IPS-20b (cell line): ENCODE results near the gene MRPS34.

Experiments
- H3K27ac ChIP-seq: one replicate; pipeline ENCODE4 v1.5.1; 2013; ENCODE audit warnings: low read length
- H3K27me3 ChIP-seq: 2 replicates; pipeline ENCODE4 v1.6.1; 2013; ENCODE audit warnings: mild to moderate bottlenecking, low read length, inconsistent platforms; ENCODE audit not compliant: insufficient read depth
- H3K36me3 ChIP-seq: 2 replicates; pipeline ENCODE4 v1.6.1; 2013; ENCODE audit warnings: low read depth, mild to moderate bottlenecking, inconsistent platforms, low read length, moderate library complexity; ENCODE audit not compliant: insufficient read depth
- H3K4me1 ChIP-seq: 2 replicates; pipeline ENCODE4 v1.6.1; 2013; ENCODE audit warnings: mild to moderate bottlenecking, control low read depth, inconsistent platforms, low read length, moderate library complexity; ENCODE audit not compliant: insufficient read depth
- H3K4me3 ChIP-seq: 2 replicates; pipeline ENCODE4 v1.5.1; 2013; ENCODE audit warnings: mild to moderate bottlenecking, low read length, inconsistent platforms
- H3K9ac ChIP-seq: 2 replicates; pipeline ENCODE4 v1.6.1; 2013; ENCODE audit warnings: low read depth, mild to moderate bottlenecking, inconsistent platforms, low read length, moderate library complexity
- H3K9me3 ChIP-seq: 2 replicates; pipeline ENCODE4 v1.6.1; 2013; ENCODE audit warnings: mild to moderate bottlenecking, low read depth, low read length, inconsistent platforms; ENCODE audit not compliant: insufficient read depth

Gene MRPS34

GRCh38 chr16:1793578-1794220 lies 20.8 kb upstream of the MRPS34 start, which contains the start of gene IGFALS:
TSS of gene IGFALS (minus strand) at chr16:1793705. CDS start at chr16:1793652, 53 bp downstream.
- peaks cover 3% of the 10 kb centered on the region; the same call in 1 of the 2 replicates for H3K36me3 ChIP-seq
- H3K4me1 ChIP-seq, result no peaks in the 10 kb centered on the region
- no peak within 1 kb of the TSS for H3K27ac ChIP-seq
- H3K9me3 ChIP-seq, result peaks cover 12% of the 10 kb centered on the region
- no peak within 1 kb of the TSS for H3K9ac ChIP-seq
- no peak within 1 kb of the TSS for H3K4me3 ChIP-seq
- H3K27me3 ChIP-seq, result no peaks in the 10 kb centered on the region

GRCh38 chr16:1792836-1793577 lies 20.1 kb upstream of the MRPS34 start:
- no peaks in the 10 kb centered on the region for H3K27me3 ChIP-seq
- peaks cover 6% of the 10 kb centered on the region; the same call in 1 of the 2 replicates for H3K9me3 ChIP-seq
- H3K36me3 ChIP-seq, result peaks cover 4% of the 10 kb centered on the region; the same call in 1 of the 2 replicates
- H3K27ac ChIP-seq, result no peak overlapping the region
- no peaks in the 10 kb centered on the region for H3K4me1 ChIP-seq
- no peak overlapping the region for H3K4me3 ChIP-seq
- H3K9ac ChIP-seq, result no peak overlapping the region

GRCh38 chr16:1791943-1792812 lies 19.2 kb upstream of the MRPS34 start:
- Histone ChIP-seq H3K4me1 (no peaks in the 10 kb centered on the region), H3K9ac (no peak overlapping the region), H3K27me3 (no peaks in the 10 kb centered on the region), H3K27ac (no peak overlapping the region), H3K4me3 (no peak overlapping the region), H3K36me3 (peaks cover 4% of the 10 kb centered on the region; the same call in 1 of the 2 replicates), H3K9me3 (no peaks in the 10 kb centered on the region)

DNA sequence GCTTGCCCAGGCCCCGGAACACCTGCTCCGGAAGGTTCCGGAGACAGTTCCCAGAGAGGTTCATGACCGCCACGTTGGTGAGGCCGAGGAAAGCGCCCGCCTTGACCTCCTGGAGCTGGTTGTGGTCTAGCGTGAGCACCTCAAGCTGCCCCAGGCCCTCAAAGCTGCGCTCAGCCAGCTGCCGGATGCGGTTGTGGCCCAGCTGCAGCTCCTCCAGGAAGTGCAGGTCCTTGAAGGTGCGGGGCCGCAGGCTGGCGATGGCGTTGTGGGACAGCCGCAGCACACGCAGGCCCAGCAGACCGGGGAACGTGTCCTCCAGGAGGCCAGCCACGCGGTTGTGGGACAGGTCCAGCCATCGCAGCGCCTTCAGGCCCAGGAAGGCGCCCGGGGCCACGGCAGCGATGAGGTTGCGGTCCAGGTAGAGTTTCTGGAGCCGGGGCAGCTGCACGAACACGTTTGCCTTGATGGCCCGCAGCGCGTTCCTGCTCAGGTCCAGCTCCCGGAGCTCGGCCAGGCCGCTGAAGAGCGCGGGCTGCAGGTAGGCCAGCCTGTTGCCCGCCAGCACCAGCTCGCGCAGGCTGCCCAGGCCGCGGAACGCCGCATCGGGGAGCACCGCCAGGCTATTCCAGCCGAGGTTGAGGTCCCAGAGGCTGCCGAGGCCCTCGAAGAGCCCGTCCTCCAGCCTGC lies 18.5 kb upstream of the MRPS34 start:
- Histone ChIP-seq H3K9me3 (no peaks in the 10 kb centered on the region), H3K27ac (no peak overlapping the region)

DNA sequence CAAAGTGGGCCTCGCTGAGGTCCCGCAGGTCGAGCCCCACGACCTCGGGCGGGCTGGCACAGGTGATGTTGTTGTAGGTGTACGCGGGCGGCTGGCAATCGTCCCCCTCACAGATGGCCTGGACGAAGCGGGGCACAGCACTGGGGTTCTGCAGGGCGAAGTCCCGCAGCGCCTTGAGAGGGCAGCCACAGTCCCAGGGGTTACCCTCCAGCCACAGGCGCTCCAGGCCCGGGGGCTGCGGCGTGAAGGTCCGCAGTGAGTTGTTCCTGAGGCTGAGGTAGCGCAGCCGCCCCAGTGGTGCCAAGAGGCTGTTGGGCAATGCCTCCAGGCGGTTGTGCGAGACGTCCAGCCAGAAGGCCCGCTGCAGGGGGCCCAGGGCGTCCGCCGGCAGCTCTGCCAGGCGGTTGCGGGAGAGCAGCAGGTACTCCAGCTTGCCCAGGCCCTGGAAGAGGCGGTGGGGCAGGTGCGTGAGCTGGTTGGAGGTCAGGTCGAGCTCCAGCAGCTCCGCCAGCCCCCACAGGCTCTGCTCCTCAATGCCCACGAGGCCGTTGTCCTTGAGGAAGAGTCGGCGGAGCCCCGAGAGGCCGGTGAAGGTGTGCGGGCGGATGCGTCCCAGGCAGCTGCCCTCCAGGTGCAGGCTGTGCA lies 17.8 kb upstream of the MRPS34 start:
- Histone ChIP-seq H3K4me1 (no peaks in the 10 kb centered on the region), H3K9ac (no peak overlapping the region), H3K9me3 (no peaks in the 10 kb centered on the region), H3K27ac (no peak overlapping the region), H3K36me3 (peaks cover 7% of the 10 kb centered on the region; the same call in 1 of the 2 replicates), H3K27me3 (no peaks in the 10 kb centered on the region), H3K4me3 (no peak overlapping the region)

More for the DNA sequence above, 18.5 kb upstream of the MRPS34 start:
- Histone ChIP-seq H3K4me1 (no peaks in the 10 kb centered on the region), H3K9ac (no peak overlapping the region), H3K27me3 (no peaks in the 10 kb centered on the region), H3K4me3 (no peak overlapping the region), H3K36me3 (peaks cover 7% of the 10 kb centered on the region; the same call in 1 of the 2 replicates)

DNA sequence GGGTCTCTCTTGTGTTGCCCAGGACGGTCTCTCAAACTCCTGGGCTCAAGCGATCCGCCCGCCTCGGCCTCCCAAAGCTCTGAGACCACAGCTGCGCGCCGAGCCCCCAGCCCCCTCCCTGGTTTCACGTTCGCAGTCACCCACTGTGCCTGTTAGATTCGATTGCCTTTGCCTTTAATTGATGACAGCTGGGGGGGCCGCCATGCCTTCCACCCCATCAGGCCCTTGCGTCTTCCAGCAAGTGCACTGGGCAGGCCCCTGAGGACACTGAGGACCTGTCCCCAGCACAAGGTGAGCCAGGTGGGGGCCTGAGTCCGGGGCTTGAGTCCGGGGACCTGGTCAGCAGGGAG lies 17.3 kb upstream of the MRPS34 start:
- H3K27me3 ChIP-seq, result no peaks in the 10 kb centered on the region
- H3K9ac ChIP-seq, result no peak overlapping the region
- peaks cover 7% of the 10 kb centered on the region; the same call in 1 of the 2 replicates for H3K36me3 ChIP-seq
- no peak overlapping the region for H3K4me3 ChIP-seq
- no peaks in the 10 kb centered on the region for H3K9me3 ChIP-seq
- no peaks in the 10 kb centered on the region for H3K4me1 ChIP-seq
- H3K27ac ChIP-seq, result no peak overlapping the region

DNA sequence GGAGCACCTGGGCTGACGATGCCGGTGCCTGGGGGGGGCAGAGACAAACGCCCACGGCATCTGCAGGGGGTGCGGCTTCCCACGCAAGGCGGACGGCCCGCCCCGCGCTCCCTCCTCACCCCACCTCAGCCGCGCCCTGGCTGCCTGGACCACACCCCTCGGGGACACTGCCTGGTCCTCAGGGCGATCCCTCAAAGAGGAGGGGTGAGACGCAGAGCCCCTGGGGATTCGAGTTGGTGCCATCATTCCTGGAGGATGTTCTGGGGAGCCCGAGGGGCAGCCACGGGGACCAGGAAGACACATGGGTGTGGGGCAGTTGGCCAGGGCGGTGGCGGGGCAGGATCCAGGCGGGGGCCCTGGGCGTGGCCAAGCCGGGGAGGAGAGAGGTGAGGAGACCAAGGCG lies 16.7 kb upstream of the MRPS34 start:
- Histone ChIP-seq H3K4me1 (no peaks in the 10 kb centered on the region), H3K9me3 (no peaks in the 10 kb centered on the region), H3K9ac (no peak overlapping the region), H3K27me3 (no peaks in the 10 kb centered on the region), H3K27ac (no peak overlapping the region), H3K4me3 (no peak overlapping the region), H3K36me3 (peaks cover 7% of the 10 kb centered on the region; the same call in 1 of the 2 replicates)

DNA sequence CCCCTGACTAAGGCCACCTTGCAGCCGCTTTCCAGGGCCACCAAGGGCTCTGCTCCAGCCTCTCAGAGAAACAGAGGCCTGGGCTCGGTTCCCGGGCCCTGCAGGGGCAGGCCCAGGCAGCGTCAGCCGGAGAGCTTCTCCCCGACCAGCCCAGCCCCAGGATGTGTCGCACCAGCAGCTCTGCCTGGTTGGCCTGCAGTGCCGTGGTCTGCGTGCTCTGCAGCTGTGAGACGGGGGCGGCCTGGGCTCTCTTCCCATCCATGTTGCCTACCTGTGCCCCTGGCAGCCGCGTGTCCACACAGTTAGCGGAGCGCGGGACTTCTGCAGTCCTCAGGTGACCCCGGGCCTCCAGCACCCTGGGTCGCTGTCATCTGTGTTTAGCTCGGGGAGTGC lies 15.8 kb upstream of the MRPS34 start:
- H3K27me3 ChIP-seq, result no peaks in the 10 kb centered on the region
- H3K4me1 ChIP-seq, result peaks cover 4% of the 10 kb centered on the region; the same call in 1 of the 2 replicates
- H3K27ac ChIP-seq, result no peak overlapping the region
- peaks cover 7% of the 10 kb centered on the region; the same call in 1 of the 2 replicates for H3K36me3 ChIP-seq
- no peak overlapping the region for H3K4me3 ChIP-seq
- H3K9ac ChIP-seq, result no peak overlapping the region
- H3K9me3 ChIP-seq, result no peaks in the 10 kb centered on the region

GRCh38 chr16:1788095-1788707 lies 15.3 kb upstream of the MRPS34 start:
- Histone ChIP-seq H3K27ac (no peak overlapping the region), H3K27me3 (no peaks in the 10 kb centered on the region), H3K9ac (no peak overlapping the region), H3K4me3 (no peak overlapping the region), H3K9me3 (no peaks in the 10 kb centered on the region), H3K4me1 (peaks cover 4% of the 10 kb centered on the region; the same call in 1 of the 2 replicates), H3K36me3 (peaks cover 7% of the 10 kb centered on the region; the same call in 1 of the 2 replicates)

DNA sequence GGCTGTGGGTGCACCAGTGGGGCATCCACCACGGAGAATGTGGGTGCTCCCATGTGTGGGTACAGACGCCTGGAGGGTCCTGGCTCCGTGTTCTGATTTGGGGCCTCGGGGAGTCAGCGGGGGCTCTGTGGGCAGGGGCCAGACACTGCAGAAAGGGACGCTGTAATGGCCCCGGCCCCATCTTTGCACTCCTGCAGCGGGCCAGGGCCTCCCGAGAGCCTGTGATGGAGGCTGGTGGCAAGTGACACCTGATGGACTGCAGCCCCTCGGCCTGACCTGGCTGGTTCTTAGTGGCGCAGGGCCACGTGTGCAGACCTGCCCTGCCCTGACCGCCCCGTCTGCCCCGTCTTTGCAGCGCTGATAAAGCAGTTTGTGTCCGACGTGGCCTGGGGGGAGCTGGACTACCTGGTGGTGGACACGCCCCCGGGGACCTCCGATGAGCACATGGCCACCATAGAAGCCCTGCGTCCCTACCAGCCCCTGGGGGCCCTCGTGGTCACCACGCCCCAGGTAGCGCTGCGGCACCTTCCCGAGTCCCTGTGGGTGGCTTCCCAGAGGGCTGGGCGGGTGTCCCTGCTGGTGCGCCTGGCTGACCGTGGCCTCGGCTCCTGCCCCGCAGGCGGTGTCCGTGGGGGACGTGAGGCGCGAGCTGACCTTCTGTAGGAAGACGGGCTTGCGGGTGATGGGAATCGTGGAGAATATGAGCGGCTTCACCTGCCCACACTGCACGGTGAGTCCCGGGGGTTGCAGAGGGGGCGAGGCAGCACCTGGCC lies 14.6 kb upstream of the MRPS34 start:
- H3K36me3 ChIP-seq, result peaks cover 7% of the 10 kb centered on the region; the same call in 1 of the 2 replicates
- no peak overlapping the region for H3K4me3 ChIP-seq
- no peak overlapping the region for H3K9ac ChIP-seq
- H3K4me1 ChIP-seq, result peaks cover 4% of the 10 kb centered on the region; the same call in 1 of the 2 replicates
- H3K27me3 ChIP-seq, result no peaks in the 10 kb centered on the region
- H3K9me3 ChIP-seq, result no peaks in the 10 kb centered on the region
- no peak overlapping the region for H3K27ac ChIP-seq
